GM12878 (cell line): ENCODE data around the gene SUSD5. TPM values are rescaled to one million over a fixed set of nuclear protein-coding genes. Genes with fewer than 3 reads are reported as not detected.

Source experiments
- ATAC-seq: fragments of 200-7000 bp; cut with Tn5 transposase; 3 replicates; pipeline ENCODE4 v1.9.1; 2020; ENCODE audit warnings: mild to moderate bottlenecking, moderate library complexity
- BruUV-seq: library from RNA; stranded (reverse); fragments of 400-500 nt; replicated peaks from 2 replicates; lab custom pipeline; 2021; lab: Mats Ljungman, UMichigan
- CTCF ChIA-PET: fragments of 300-600 bp; sonication (Branson Sonifier 250); formaldehyde crosslinking; extraction: SDS; loops from one replicate; lab custom pipeline; 2021; ENCODE audit warnings: inconsistent platforms; lab: Yijun Ruan, JAX
- POLR2A ChIA-PET: fragments of 350-600 bp; formaldehyde crosslinking; extraction: SDS; loops from one replicate; lab custom pipeline; 2021; ENCODE audit warnings: inconsistent platforms; lab: Charles Lee
- RAD21 ChIA-PET: fragments of 300-600 bp; sonication (Branson Sonifier 250); formaldehyde crosslinking; loops from one replicate; lab custom pipeline; 2023; ENCODE audit warnings: antibody characterized with exemption; ENCODE audit not compliant: unreplicated experiment; lab: Charles Lee
- SMC1A ChIA-PET: fragments of 300-600 bp; sonication (Branson Sonifier 250); formaldehyde crosslinking; loops from one replicate; lab custom pipeline; 2023; ENCODE audit not compliant: unreplicated experiment, uncharacterized antibody; lab: Charles Lee
- DNase-seq: peaks from one replicate; pipeline ENCODE4 v3.0.0-alpha.2; 2011; ENCODE audit warnings: low read depth, low spot score
- FAIRE-seq: peaks from 3 replicates; lab custom pipeline; 2011; peaks lifted over from hg19 to GRCh38; lab: Jason Lieb, UNC
- H2AFZ ChIP-seq: 2 replicates; pipeline ENCODE4 v1.6.0; 2011; ENCODE audit warnings: low read depth, low read length, control low read depth; ENCODE audit not compliant: control insufficient read depth
- H3K27ac ChIP-seq: 2 replicates; pipeline ENCODE4 v1.5.1; 2011; ENCODE audit warnings: control low read depth; ENCODE audit not compliant: control insufficient read depth, insufficient read depth
- H3K27me3 ChIP-seq, 2 experiments: replicated peaks in 1 of 2; 2 replicates each; pipeline versions ENCODE4 v1.6.0 to v1.6.1; 2011; ENCODE audit warnings: low read length in 1 of 2; ENCODE audit not compliant: control insufficient read depth in 2 of 2, insufficient read depth in 2 of 2
- H3K36me3 ChIP-seq, 2 experiments: 2 replicates each; pipeline ENCODE4 v1.5.1; 2011; ENCODE audit warnings: low read length in 1 of 2; ENCODE audit not compliant: control insufficient read depth in 2 of 2, insufficient read depth in 2 of 2
- H3K4me1 ChIP-seq: 2 replicates; pipeline ENCODE4 v1.6.1; 2011; ENCODE audit warnings: mild to moderate bottlenecking, low read length, moderate library complexity, mixed read lengths; ENCODE audit not compliant: control insufficient read depth, insufficient read depth
- H3K4me2 ChIP-seq: 2 replicates; pipeline ENCODE4 v1.6.0; 2011; ENCODE audit warnings: control low read depth; ENCODE audit not compliant: control insufficient read depth, insufficient read depth
- H3K4me3 ChIP-seq: fragments of 200-600 bp; sonication (generic); 2 replicates; pipeline ENCODE4 v1.5.1; 2016
- H3K79me2 ChIP-seq: 2 replicates; pipeline ENCODE4 v1.6.0; 2011; ENCODE audit warnings: low read length; ENCODE audit not compliant: control insufficient read depth, insufficient read depth
- H3K9ac ChIP-seq: 2 replicates; pipeline ENCODE4 v1.8.0; 2011; ENCODE audit warnings: low read length, control low read depth, mixed read lengths; ENCODE audit not compliant: control insufficient read depth, insufficient read depth
- H3K9me3 ChIP-seq: replicated peaks from 3 replicates; pipeline ENCODE4 v1.5.1; 2011; ENCODE audit warnings: mild to moderate bottlenecking, low read length; ENCODE audit not compliant: control insufficient read depth, insufficient read depth
- H4K20me1 ChIP-seq: 2 replicates; pipeline ENCODE4 v1.6.0; 2011; ENCODE audit not compliant: control insufficient read depth, insufficient read depth
- CTCF ChIP-seq, 3 experiments: IDR thresholded peaks in 2 of 3; conservative IDR thresholded peaks in 1 of 3; 2 replicates each; pipeline ENCODE4 v1.5.1; 2011; ENCODE audit warnings: low read depth in 3 of 3, low read length in 3 of 3, mild to moderate bottlenecking in 3 of 3, control low read depth in 2 of 3, moderate library complexity in 2 of 3, inconsistent platforms in 1 of 3, mixed read lengths in 1 of 3; ENCODE audit not compliant: control insufficient read depth in 2 of 3, insufficient read depth in 1 of 3; ENCODE audit errors: extremely low read depth in 1 of 3
- EGR1 ChIP-seq, 2 experiments: IDR thresholded peaks; 1 replicate in 1 of 2; 2 replicates in 1 of 2; pipeline ENCODE4 v1.6.1; 2011 to 2012; ENCODE audit warnings: low read depth in 2 of 2, low read length in 2 of 2, borderline replicate concordance in 1 of 2, mild to moderate bottlenecking in 1 of 2, moderate library complexity in 1 of 2
- FOXK2 ChIP-seq: fragments of 450-650 bp; IDR thresholded peaks from 2 replicates; pipeline ENCODE4 v1.6.1; 2017; ENCODE audit warnings: mild to moderate bottlenecking, moderate library complexity
- HDAC2 ChIP-seq: fragments of 200-600 bp; sonication (generic); IDR thresholded peaks from 2 replicates; pipeline ENCODE4 v1.6.1; 2017
- KAT2A ChIP-seq: conservative IDR thresholded peaks from 2 replicates; pipeline ENCODE4 v1.6.1; 2011; ENCODE audit warnings: low read depth, low read length; ENCODE audit not compliant: control insufficient read depth
- MYB ChIP-seq: fragments of 150-350 bp; IDR thresholded peaks from 2 replicates; pipeline ENCODE4 v1.6.1; 2014; ENCODE audit warnings: mild to moderate bottlenecking, low read depth, low read length, borderline replicate concordance
- NFXL1 ChIP-seq: fragments of 450-650 bp; IDR thresholded peaks from 2 replicates; pipeline ENCODE4 v1.6.1; 2017; ENCODE audit warnings: antibody characterized with exemption, mild to moderate bottlenecking, borderline replicate concordance
- NKRF ChIP-seq: fragments of 450-650 bp; conservative IDR thresholded peaks from 2 replicates; pipeline ENCODE4 v1.6.1; 2017; ENCODE audit warnings: mild to moderate bottlenecking, moderate library complexity
- RCOR1 ChIP-seq: conservative IDR thresholded peaks from 2 replicates; pipeline ENCODE4 v1.6.1; 2012; ENCODE audit warnings: low read depth, low read length, improper control_type of control experiment
- SP1 ChIP-seq: IDR thresholded peaks from one replicate; pipeline ENCODE4 v1.6.1; 2011; ENCODE audit warnings: low read depth, low read length
- STAT3 ChIP-seq: IDR thresholded peaks from 2 replicates; pipeline ENCODE4 v1.6.1; 2011; ENCODE audit warnings: low read depth, low read length, improper control_type of control experiment
- USF1 ChIP-seq: IDR thresholded peaks from 2 replicates; pipeline ENCODE4 v1.6.1; 2011; ENCODE audit warnings: borderline replicate concordance, low read depth, mild to moderate bottlenecking, moderate library complexity, mixed read lengths, low read length; ENCODE audit not compliant: insufficient read depth; ENCODE audit errors: extremely low read length
- ZBTB33 ChIP-seq: fragments of 450-650 bp; IDR thresholded peaks from 2 replicates; pipeline ENCODE4 v1.6.1; 2017; ENCODE audit warnings: mild to moderate bottlenecking
- in situ Hi-C: fragments of 300-500 bp; cut with MboI; formaldehyde crosslinking; loops from 9 replicates; pipeline ENCODE4 v1.14.3; 2018; ENCODE audit warnings: mixed read lengths
- intact Hi-C: fragments of 100-400 bp; cut with micrococcal nuclease; formaldehyde crosslinking; loops from one replicate; pipeline ENCODE4 v1.14.2; 2022; ENCODE audit not compliant: unreplicated experiment
- polyA plus RNA-seq, 11 experiments: library from polyadenylated mRNA; depleted of rRNA in 4 of 11; unstranded in 6 of 11; stranded (reverse) in 5 of 11; fragments of >200 nt; fragmentation: Nextera tagmentation in 4 of 11; fragmentation: Illumina TruSeq in 1 of 11; extraction: Ambion mirVana in 4 of 11; extraction: Trizol in 1 of 11; gene quantifications; 1 replicate in 1 of 11; 2 replicates in 10 of 11; pipeline versions ENCODE4 v1.2.1 to v1.2.3, GENCODE V29; 2011 to 2016; ENCODE audit warnings: inconsistent platforms in 2 of 11, missing spikeins in 2 of 11, low read depth in 1 of 11
- total RNA-seq, 4 experiments: library from RNA; depleted of rRNA in 3 of 4; stranded (reverse); fragments of >200 nt in 3 of 4; fragmentation: Illumina TruSeq in 1 of 4; extraction: Trizol in 1 of 4; gene quantifications; 2 replicates each; pipeline versions ENCODE4 v1.2.1 to v1.2.3, GENCODE V29; 2013 to 2021

Gene SUSD5
- total and polyA plus RNA-seq, 10 of the 15 experiments (the other 5 are each of a cell fraction or from before 2014, with no cell fraction given): 0.01 to 0.05 (median 0.03) TPM; not detected in 4

GRCh38 chr3:33209357-33209756 is 9.3 kb downstream of the SUSD5 start:
- CTCF ChIA-PET: no interaction called here
- no peak for FAIRE-seq

More at GRCh38 chr3:33209357-33209756, 9.3 kb downstream of the SUSD5 start:
- in situ Hi-C loops: no loop called here
- Histone ChIP-seq H4K20me1 (no peaks in the 10 kb centered on the region), H2AFZ (no peak overlapping the region), H3K27ac (no peak overlapping the region), H3K4me1 (no peaks in the 10 kb centered on the region), H3K4me3 (no peak overlapping the region), H3K27me3 (no peaks in the 10 kb centered on the region), H3K4me2 (no peak overlapping the region), H3K9ac (no peak overlapping the region), H3K79me2 (no peaks in the 10 kb centered on the region), H3K9me3 (no peaks in the 10 kb centered on the region; the same call in 2 of the 3 replicates), H3K36me3 (no peaks in the 10 kb centered on the region)
- TF ChIP-seq CTCF (IDR thresholded peaks at IDR 0.05 in 2 of 3, conservative IDR thresholded peaks at IDR 0.05 in 1 of 3; ENCODE audit: control insufficient read depth in 2 of 3, extremely low read depth in 1 of 3, insufficient read depth in 1 of 3, low read depth in 3 of 3, low read length in 3 of 3) (no peak), ZBTB33 (no peak), NKRF (no peak), KAT2A (no peak), FOXK2 (no peak), RCOR1 (no peak), NFXL1 (no peak), EGR1 (IDR thresholded peaks at IDR 0.05; ENCODE audit: borderline replicate concordance in 1 of 2, low read depth in 2 of 2, low read length in 2 of 2) (no peak), MYB (no peak), USF1 (no peak), SP1 (no peak), HDAC2 (no peak), STAT3 (no peak)
- ChIA-PET SMC1A (no interaction called here), RAD21 (no interaction called here), POLR2A (no interaction called here)
- BruUV-seq: no TSS peak
- intact Hi-C loops: no loop called here
- DNase-seq (no peak), ATAC-seq (no peak)
